NCI-H2227 (cell line): ENCODE data around the gene CYP46A1.

Experiments used
- DNase-seq: peaks from one replicate; lab custom pipeline; 2025; ENCODE audit not compliant: unreplicated experiment; lab: John Stamatoyannopoulos, UW

Gene CYP46A1

GRCh38 chr14:99742074-99742473 is 58.0 kb downstream of the CYP46A1 start:
- DNase-seq = no peak

GRCh38 chr14:99742509-99743487 is 58.7 kb downstream of the CYP46A1 start:
- DNase-seq = no peak

GRCh38 chr14:99744199-99744872 is 60.2 kb downstream of the CYP46A1 start:
- no peak for DNase-seq

GRCh38 chr14:99744873-99745224 is 60.8 kb downstream of the CYP46A1 start:
- DNase-seq = no peak

GRCh38 chr14:99745307-99745951 is 61.3 kb downstream of the CYP46A1 start:
- DNase-seq = no peak

GRCh38 chr14:99747167-99747566 is 63.1 kb downstream of the CYP46A1 start:
- no peak for DNase-seq

GRCh38 chr14:99747582-99748330 is 63.7 kb downstream of the CYP46A1 start:
- DNase-seq = no peak

GRCh38 chr14:99748529-99748928 is 64.4 kb downstream of the CYP46A1 start:
- no peak for DNase-seq

GRCh38 chr14:99749142-99749541 is 65.0 kb downstream of the CYP46A1 start:
- no peak for DNase-seq

GRCh38 chr14:99749763-99750715 is 65.9 kb downstream of the CYP46A1 start:
- no peak for DNase-seq

- no peak for DNase-seq
Observed at GRCh38 chr14:99750746-99751450, 66.8 kb downstream of the CYP46A1 start.

GRCh38 chr14:99751539-99752485 is 67.7 kb downstream of the CYP46A1 start:
- DNase-seq = no peak

- no peak for DNase-seq
Observed at GRCh38 chr14:99752486-99753121, 68.5 kb downstream of the CYP46A1 start.

GRCh38 chr14:99753225-99754140 is 69.4 kb downstream of the CYP46A1 start:
- DNase-seq = no peak

- no peak for DNase-seq
Observed at GRCh38 chr14:99754141-99755067, 70.3 kb downstream of the CYP46A1 start.

- DNase-seq = no peak
Observed at GRCh38 chr14:99755068-99755405, 70.9 kb downstream of the CYP46A1 start.
